ENCODE measurements around the gene COA1.
"Not testable (repeated sequence)": the region's sequence is repeated elsewhere in the genome, so short reads cannot be mapped to it uniquely, and the experiment has no call there.

The COA1 gene

GRCh38 chr7:43650457-43651052 is 78.8 kb downstream of the COA1 start:
- no peak for DNase-seq

- peak in 1 of 2 experiments; percentile 12 for DNase-seq
Observed at GRCh38 chr7:43649755-43650274, 79.5 kb downstream of the COA1 start.

- DNase-seq, result no peak
Observed at GRCh38 chr7:43648473-43649406, 80.6 kb downstream of the COA1 start.

- DNase-seq, result peak; percentile 80 to 93
Observed at GRCh38 chr7:43647673-43648472, 81.5 kb downstream of the COA1 start.

- DNase-seq, result no peak
Observed at GRCh38 chr7:43647339-43647672, 82.0 kb downstream of the COA1 start.

GRCh38 chr7:43646603-43647338 is 82.6 kb downstream of the COA1 start:
- DNase-seq, result no peak

- DNase-seq, result no peak
Observed at GRCh38 chr7:43645699-43646226, 83.6 kb downstream of the COA1 start.

GRCh38 chr7:43643846-43644245 is 85.5 kb downstream of the COA1 start:
- no peak for DNase-seq

GRCh38 chr7:43642897-43643630 is 86.3 kb downstream of the COA1 start:
- DNase-seq, result no peak

GRCh38 chr7:43640679-43641078 is 88.6 kb downstream of the COA1 start:
- DNase-seq, result no peak

- DNase-seq, result peak; percentile 80 to 95
Observed at GRCh38 chr7:43639858-43640491, 89.3 kb downstream of the COA1 start.

GRCh38 chr7:43637114-43637806 is 92.1 kb downstream of the COA1 start:
- no peak for DNase-seq

- DNase-seq, result no peak
Observed at GRCh38 chr7:43636093-43636492, 93.2 kb downstream of the COA1 start.

- DNase-seq, result no peak
Observed at GRCh38 chr7:43634384-43634783, 94.9 kb downstream of the COA1 start.

- DNase-seq, result no peak
Observed at GRCh38 chr7:43632746-43633145, 96.6 kb downstream of the COA1 start.

- no peak for DNase-seq
Observed at GRCh38 chr7:43631559-43631958, 97.8 kb downstream of the COA1 start.

- DNase-seq, result no peak
Observed at GRCh38 chr7:43630482-43630881, 98.8 kb downstream of the COA1 start.

- no peak for DNase-seq
Observed at GRCh38 chr7:43629857-43630256, 99.5 kb downstream of the COA1 start.

GRCh38 chr7:43628431-43628830 is 100.9 kb downstream of the COA1 start:
- no peak for DNase-seq

GRCh38 chr7:43627798-43628197 is 101.5 kb downstream of the COA1 start:
- not testable (repeated sequence) for DNase-seq

Data from NCI-H2081 (cell line).